ENCODE measurements around the gene CDC42SE2.

DNA sequence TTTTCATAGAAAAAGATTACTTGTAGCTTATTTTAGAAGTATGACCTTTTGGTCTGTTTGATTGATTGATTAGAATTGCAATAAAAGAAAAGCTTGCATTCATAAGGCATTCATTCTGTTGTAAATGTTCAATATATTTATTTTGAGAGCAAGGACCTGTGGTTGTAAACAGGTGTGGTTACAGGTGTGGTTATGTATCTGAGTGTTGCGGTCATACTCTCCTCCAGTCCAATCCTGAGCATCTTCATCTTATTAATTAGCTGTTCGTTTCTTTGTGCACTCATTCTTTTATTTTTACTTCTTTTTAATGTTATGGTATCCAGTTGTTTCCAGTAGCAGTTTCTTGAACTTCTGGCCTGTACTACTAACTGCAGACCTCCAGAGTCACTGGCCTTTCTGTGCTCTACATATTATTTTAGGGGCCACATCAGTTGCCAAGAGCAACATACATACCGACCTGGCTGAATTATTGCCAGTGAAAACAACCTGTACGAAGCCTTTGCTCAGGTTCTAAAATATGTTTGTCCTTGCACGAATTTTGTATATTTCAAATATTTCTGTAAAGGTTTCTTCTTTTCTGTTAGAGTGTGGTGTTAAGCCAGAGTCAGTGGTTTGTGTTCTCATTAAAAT is 128.7 kb downstream of the CDC42SE2 start:
- TF ChIP-seq CTCF (IDR thresholded peaks at IDR 0.05; ENCODE audit: poor library complexity, severe bottlenecking) (no peak), RAD21 (conservative IDR thresholded peaks at IDR 0.05) (no peak), EZH2 (IDR thresholded peaks at IDR 0.05; ENCODE audit: borderline replicate concordance, insufficient read depth, low read length, poor library complexity, severe bottlenecking) (no peak), POLR2AphosphoS5 (IDR thresholded peaks at IDR 0.05) (no peak), EP300 (conservative IDR thresholded peaks at IDR 0.05; ENCODE audit: poor library complexity, severe bottlenecking) (no peak)

All from neural cell (in vitro differentiated cells).